Uterus (tissue), 4 donors: ENCODE measurements around the gene RNASE2. TPM values are rescaled to one million over a fixed set of nuclear protein-coding genes. Genes with fewer than 3 reads are reported as not detected.
"Not testable (repeated sequence)": the region's sequence is repeated elsewhere in the genome, so short reads cannot be mapped to it uniquely, and the experiment has no call there.

Experiments used
- DNase-seq, 2 donors: peaks; one replicate each; pipeline ENCODE4 v3.0.0-alpha.2; 2019 to 2020
- H3K27ac ChIP-seq, 2 donors: fragments of 200-600 bp; sonication (generic); 1 replicate in 1 of 2; 2 replicates in 1 of 2; pipeline ENCODE4 v1.5.1; 2016 to 2018
- H3K27me3 ChIP-seq, 2 donors: fragments of 200-600 bp; sonication (generic); one replicate each; pipeline ENCODE4 v1.5.1; 2018 to 2019; ENCODE audit warnings: control low read depth in 1 of 2
- H3K36me3 ChIP-seq, 2 donors: fragments of 200-600 bp; sonication (generic); one replicate each; pipeline ENCODE4 v1.5.1; 2019; ENCODE audit warnings: control low read depth in 1 of 2
- H3K4me1 ChIP-seq, 2 donors: fragments of 200-600 bp; sonication (generic); one replicate each; pipeline ENCODE4 v1.5.1; 2018 to 2019; ENCODE audit warnings: control low read depth in 1 of 2
- H3K4me3 ChIP-seq, 2 donors: fragments of 200-600 bp; sonication (generic); 1 replicate in 1 of 2; 2 replicates in 1 of 2; pipeline ENCODE4 v1.5.1; 2018 to 2019; ENCODE audit warnings: mild to moderate bottlenecking in 1 of 2
- H3K9me3 ChIP-seq, 2 donors: fragments of 200-600 bp; sonication (generic); one replicate each; pipeline ENCODE4 v1.5.1; 2019; ENCODE audit warnings: control low read depth in 1 of 2
- POLR2A ChIP-seq, 2 donors: fragments of 450-650 bp; IDR thresholded peaks; one replicate each; pipeline ENCODE4 v1.6.1; 2016; ENCODE audit warnings: antibody characterized with exemption in 2 of 2, mild to moderate bottlenecking in 1 of 2, moderate library complexity in 1 of 2
- intact Hi-C: fragments of 100-400 bp; cut with DNase I; formaldehyde crosslinking; loops from one replicate; pipeline ENCODE4 v1.15.1; 2023; ENCODE audit warnings: low total_unique reads
- total RNA-seq, 4 donors: library from RNA; depleted of rRNA in 3 of 4; stranded (reverse); fragments of >200 nt in 3 of 4; gene quantifications; one replicate each; pipeline versions ENCODE4 v1.1.0 to v1.2.4, GENCODE V29; 2014 to 2023
- TF ChIP-seq, protein P1 (sequence below), 4 experiments: fragments of 200-600 bp in 2 of 4; fragments of 450-650 bp in 2 of 4; sonication (generic) in 2 of 4; IDR thresholded peaks; one replicate each; pipeline ENCODE4 v1.5.1; 2016 to 2019; ENCODE audit warnings: antibody characterized with exemption in 4 of 4, mild to moderate bottlenecking in 2 of 4, moderate library complexity in 1 of 4
- donor health status: DM: yes; HTN: yes; CAD: no.

RNASE2 gene
- 1 to 10 TPM in 2 of 4 donors, under 1 TPM in 1, not detected in 1; 0.51 to 1.8 (median 1.0) TPM for total RNA-seq

GRCh38 chr14:20954736-20955537 is at the start of gene RNASE2:
RNASE2 (plus strand) TSS chr14:20955487; CDS start chr14:20955772, 285 bp downstream.
- H3K9me3 ChIP-seq, H3K27me3 ChIP-seq, H3K4me1 ChIP-seq, DNase-seq, intact Hi-C loops, H3K36me3 ChIP-seq, H3K27ac ChIP-seq, H3K4me3 ChIP-seq: not testable (repeated sequence)

DNA sequence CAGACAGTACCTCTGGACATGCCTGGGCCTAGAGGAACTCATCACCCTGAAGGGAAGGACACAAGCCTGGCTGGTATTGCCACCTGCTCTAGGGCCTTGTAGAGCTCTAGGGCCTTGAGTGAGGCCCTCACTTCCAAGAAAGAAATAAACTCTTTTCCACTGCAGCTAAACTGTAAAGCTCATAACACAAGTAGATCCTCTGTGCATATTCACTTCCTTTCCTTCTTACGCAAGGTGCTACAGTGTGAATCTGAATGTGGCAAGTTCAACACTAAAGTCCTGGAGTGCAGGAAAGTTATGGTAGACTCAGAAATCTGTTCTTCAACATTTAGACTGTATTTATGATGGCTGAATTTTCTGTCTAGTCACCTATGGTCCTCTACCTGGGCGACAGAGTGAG is 49.6 kb upstream of the RNASE2 start:
- no peaks in the 10 kb centered on the region for H3K4me1 ChIP-seq
- no peak for TF ChIP-seq POLR2A (IDR thresholded peaks at IDR 0.05)
- TF ChIP-seq, protein P1, sequence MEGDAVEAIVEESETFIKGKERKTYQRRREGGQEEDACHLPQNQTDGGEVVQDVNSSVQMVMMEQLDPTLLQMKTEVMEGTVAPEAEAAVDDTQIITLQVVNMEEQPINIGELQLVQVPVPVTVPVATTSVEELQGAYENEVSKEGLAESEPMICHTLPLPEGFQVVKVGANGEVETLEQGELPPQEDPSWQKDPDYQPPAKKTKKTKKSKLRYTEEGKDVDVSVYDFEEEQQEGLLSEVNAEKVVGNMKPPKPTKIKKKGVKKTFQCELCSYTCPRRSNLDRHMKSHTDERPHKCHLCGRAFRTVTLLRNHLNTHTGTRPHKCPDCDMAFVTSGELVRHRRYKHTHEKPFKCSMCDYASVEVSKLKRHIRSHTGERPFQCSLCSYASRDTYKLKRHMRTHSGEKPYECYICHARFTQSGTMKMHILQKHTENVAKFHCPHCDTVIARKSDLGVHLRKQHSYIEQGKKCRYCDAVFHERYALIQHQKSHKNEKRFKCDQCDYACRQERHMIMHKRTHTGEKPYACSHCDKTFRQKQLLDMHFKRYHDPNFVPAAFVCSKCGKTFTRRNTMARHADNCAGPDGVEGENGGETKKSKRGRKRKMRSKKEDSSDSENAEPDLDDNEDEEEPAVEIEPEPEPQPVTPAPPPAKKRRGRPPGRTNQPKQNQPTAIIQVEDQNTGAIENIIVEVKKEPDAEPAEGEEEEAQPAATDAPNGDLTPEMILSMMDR (IDR thresholded peaks at IDR 0.05) = no peak
- no peak overlapping the region for H3K27ac ChIP-seq
- H3K27me3 ChIP-seq = no peaks in the 10 kb centered on the region
- DNase-seq = no peak
- intact Hi-C loops = no loop called here
- no peak overlapping the region for H3K4me3 ChIP-seq
- no peaks in the 10 kb centered on the region for H3K9me3 ChIP-seq
- H3K36me3 ChIP-seq = no peaks in the 10 kb centered on the region

DNA sequence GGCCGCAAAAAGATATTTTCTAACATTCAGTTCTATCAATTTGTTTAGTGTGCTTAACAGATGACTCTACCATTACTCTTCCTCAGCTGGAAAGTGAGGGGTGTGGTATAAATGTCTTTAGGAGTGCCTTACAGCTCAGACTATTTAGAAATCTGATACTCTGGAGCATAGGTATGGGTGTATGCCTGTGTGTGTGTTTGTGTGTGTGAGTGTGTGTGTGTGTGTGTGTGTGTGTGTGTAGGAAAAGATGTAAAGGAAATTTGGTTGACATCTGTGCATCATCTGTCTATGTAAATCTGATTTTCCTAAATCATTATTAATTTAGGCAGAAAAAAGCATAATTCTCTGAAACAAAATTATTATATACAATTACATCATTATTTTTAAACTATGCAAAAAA is 48.1 kb upstream of the RNASE2 start:
- TF ChIP-seq, protein P1 (IDR thresholded peaks at IDR 0.05) = no peak
- TF ChIP-seq POLR2A (IDR thresholded peaks at IDR 0.05) = no peak
- Histone ChIP-seq H3K27me3 (no peaks in the 10 kb centered on the region), H3K4me3 (no peak overlapping the region), H3K9me3 (no peaks in the 10 kb centered on the region), H3K27ac (no peak overlapping the region), H3K36me3 (no peaks in the 10 kb centered on the region), H3K4me1 (no peaks in the 10 kb centered on the region)
- intact Hi-C loops = no loop called here
- no peak for DNase-seq

DNA sequence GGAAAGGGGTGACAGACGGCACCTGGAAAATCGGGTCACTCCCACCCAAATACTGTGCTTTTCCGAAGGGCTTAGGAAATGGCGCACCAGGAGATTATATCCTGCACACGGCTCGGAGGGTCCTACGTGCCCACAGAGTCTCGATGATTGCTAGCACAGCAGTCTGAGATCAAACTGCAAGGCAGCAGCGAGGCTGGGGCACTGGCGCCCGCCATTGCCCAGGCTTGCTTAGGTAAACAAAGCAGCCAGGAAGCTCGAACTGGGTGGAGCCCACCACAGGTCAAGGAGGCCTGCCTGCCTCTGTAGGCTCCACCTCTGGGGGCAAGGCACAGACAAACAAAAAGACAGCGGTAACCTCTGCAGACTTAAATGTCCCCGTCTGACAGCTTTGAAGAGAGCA is 44.5 kb upstream of the RNASE2 start:
- H3K27me3 ChIP-seq, DNase-seq, H3K4me1 ChIP-seq, H3K9me3 ChIP-seq, H3K27ac ChIP-seq, intact Hi-C loops, H3K4me3 ChIP-seq, H3K36me3 ChIP-seq: not testable (repeated sequence)

GRCh38 chr14:20919038-20919756 is 36.1 kb upstream of the RNASE2 start:
- intact Hi-C loops, DNase-seq: not testable (repeated sequence)

GRCh38 chr14:20923766-20924297 is 31.5 kb upstream of the RNASE2 start:
- H3K4me1 ChIP-seq, H3K27me3 ChIP-seq, intact Hi-C loops, DNase-seq, H3K9me3 ChIP-seq, H3K36me3 ChIP-seq, H3K27ac ChIP-seq, H3K4me3 ChIP-seq: not testable (repeated sequence)

More at GRCh38 chr14:20919038-20919756, 36.1 kb upstream of the RNASE2 start:
- H3K4me1 ChIP-seq, H3K27me3 ChIP-seq, H3K4me3 ChIP-seq, H3K9me3 ChIP-seq, H3K27ac ChIP-seq, H3K36me3 ChIP-seq: not testable (repeated sequence)

DNA sequence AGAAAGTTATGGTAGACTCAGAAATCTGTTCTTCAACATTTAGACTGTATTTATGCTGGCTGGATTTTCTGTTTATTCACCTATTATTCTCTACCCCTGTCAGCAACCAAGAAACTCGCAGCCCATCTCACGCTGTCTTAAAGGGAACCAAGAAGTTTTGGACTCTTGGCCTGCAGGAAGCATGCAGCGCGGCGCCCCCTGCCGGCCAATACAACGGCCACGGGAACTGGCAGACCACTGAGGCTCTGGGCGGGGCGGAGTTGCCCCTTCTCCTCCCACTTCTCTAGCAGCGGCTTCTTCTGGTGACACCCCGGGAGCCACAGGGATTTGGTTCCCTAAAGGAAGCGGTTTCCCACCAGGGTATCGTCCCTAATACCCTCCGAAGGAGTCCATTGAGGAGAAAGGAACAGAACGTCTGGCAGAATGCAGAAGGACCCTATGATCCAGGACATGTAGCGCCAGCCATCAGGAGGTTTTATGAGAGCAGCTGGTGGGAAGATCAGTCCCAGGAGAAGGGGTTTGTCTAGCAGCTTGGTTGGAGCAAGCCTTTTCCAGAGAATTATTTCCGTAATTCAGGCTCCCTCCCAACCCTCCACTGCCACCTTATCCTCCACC is 21.0 kb upstream of the RNASE2 start:
- Histone ChIP-seq H3K4me1 (no peaks in the 10 kb centered on the region), H3K36me3 (no peaks in the 10 kb centered on the region), H3K9me3 (no peaks in the 10 kb centered on the region), H3K4me3 (no peak overlapping the region), H3K27ac (no peak overlapping the region), H3K27me3 (no peaks in the 10 kb centered on the region)
- TF ChIP-seq, protein P1 (IDR thresholded peaks at IDR 0.05) = peak in 1 of 4 experiments; percentile 15
- TF ChIP-seq POLR2A (IDR thresholded peaks at IDR 0.05) = no peak
- intact Hi-C loops = no loop called here
- no peak for DNase-seq
